Neuron (in vitro differentiated cells): ENCODE results near the gene KLRB1.
"Not testable (repeated sequence)": the region's sequence is repeated elsewhere in the genome, so short reads cannot be mapped to it uniquely, and the experiment has no call there.

Experiments
- H2AFZ ChIP-seq: one replicate; pipeline ENCODE4 v1.6.1; 2013; ENCODE audit warnings: low read depth, mild to moderate bottlenecking, inconsistent platforms, low read length, moderate library complexity
- H3K27me3 ChIP-seq: one replicate; pipeline ENCODE4 v1.6.1; 2013; ENCODE audit warnings: low read length; ENCODE audit not compliant: insufficient read depth
- H3K36me3 ChIP-seq: one replicate; pipeline ENCODE4 v1.6.1; 2013; ENCODE audit warnings: low read length; ENCODE audit not compliant: insufficient read depth
- H3K4me1 ChIP-seq: one replicate; pipeline ENCODE4 v1.6.1; 2013; ENCODE audit warnings: low read length; ENCODE audit not compliant: insufficient read depth
- H3K4me3 ChIP-seq: 2 replicates; pipeline ENCODE4 v1.5.1; 2013; ENCODE audit warnings: mild to moderate bottlenecking, low read length, moderate library complexity
- H3K9me3 ChIP-seq: one replicate; pipeline ENCODE4 v1.6.1; 2013; ENCODE audit warnings: low read length

Gene KLRB1

DNA sequence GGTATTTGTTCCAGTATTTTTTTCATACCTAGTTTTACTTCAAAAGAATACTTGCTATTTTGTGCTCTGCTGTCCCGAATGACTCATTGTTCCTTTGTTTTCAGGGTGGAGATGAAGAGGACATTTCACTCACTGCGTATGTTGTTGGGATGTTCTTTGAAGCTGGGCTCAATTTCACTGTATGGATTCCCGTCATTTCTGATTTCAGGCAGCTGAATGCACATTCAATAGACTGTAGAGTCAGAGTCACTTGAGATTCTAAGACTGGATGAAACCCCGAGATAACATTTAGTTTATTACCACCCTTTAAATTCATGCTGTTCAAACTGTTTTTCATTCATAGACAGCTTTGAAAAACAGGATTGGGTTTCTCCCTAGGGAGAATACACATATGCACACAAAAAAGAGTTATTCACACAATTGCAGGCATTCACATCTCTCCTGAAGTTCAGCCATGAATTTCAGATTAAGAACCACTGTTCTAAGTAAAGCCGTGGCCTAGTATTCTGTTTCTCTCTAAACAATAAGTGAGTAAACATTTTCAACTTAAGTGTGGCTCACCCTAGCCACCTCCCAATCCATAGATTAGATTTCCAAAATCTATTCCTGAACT is 44.8 kb downstream of the KLRB1 start:
- not testable (repeated sequence) for H3K4me1 ChIP-seq, H2AFZ ChIP-seq, H3K4me3 ChIP-seq, H3K27me3 ChIP-seq, H3K9me3 ChIP-seq, H3K36me3 ChIP-seq

DNA sequence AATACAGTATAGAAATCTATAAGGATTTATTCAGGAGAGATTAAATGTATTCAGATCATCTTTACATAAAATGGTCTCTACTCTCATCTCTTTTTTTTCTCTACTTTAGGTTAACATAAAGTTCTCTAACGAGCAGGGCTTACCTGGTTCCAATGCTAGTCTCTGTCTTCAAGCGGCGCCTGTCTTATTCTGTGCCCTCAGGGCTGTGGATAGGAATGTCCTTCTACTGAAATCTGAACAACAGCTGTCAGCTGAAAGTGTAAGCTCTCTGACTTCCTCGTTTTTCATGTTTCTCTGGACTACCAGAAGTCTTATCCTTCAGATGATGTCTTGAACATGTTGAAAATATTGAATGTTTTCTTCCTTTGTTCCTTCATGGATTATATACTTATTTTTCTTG is 62.2 kb downstream of the KLRB1 start:
- H3K4me3 ChIP-seq, H3K27me3 ChIP-seq, H3K4me1 ChIP-seq, H2AFZ ChIP-seq, H3K9me3 ChIP-seq, H3K36me3 ChIP-seq: not testable (repeated sequence)
